ENCODE measurements around the gene DOCK3. TPM values are rescaled to one million over a fixed set of nuclear protein-coding genes. Genes with fewer than 3 reads are reported as not detected.

Gene DOCK3
- total RNA-seq, 4 donors from 2014 or later = 0.33 to 5.3 (median 0.50) TPM

DNA sequence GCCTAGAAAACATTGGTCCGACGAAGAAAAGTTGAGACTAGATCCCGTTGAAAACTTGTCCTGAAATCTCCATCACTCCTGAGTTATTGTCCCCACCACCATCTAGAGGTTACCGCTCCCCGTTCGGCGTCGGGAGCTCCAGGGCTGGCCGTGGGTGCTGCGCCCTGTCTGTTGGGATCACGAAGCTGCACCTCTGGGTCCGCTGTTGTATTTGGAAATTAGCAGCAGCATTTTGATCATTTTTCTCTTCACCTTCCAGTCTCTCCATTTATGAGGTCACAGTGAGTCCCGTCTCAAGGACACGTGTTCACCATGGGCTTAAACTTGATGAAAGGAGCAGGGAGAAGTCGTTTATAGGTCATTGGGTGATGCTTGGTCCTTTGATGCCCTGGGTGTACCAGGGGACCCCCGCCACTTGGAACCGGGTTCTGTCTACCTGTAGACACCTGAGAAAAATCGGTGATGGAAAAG is 710.9 kb downstream of the DOCK3 start:
- TF ChIP-seq, protein P1, sequence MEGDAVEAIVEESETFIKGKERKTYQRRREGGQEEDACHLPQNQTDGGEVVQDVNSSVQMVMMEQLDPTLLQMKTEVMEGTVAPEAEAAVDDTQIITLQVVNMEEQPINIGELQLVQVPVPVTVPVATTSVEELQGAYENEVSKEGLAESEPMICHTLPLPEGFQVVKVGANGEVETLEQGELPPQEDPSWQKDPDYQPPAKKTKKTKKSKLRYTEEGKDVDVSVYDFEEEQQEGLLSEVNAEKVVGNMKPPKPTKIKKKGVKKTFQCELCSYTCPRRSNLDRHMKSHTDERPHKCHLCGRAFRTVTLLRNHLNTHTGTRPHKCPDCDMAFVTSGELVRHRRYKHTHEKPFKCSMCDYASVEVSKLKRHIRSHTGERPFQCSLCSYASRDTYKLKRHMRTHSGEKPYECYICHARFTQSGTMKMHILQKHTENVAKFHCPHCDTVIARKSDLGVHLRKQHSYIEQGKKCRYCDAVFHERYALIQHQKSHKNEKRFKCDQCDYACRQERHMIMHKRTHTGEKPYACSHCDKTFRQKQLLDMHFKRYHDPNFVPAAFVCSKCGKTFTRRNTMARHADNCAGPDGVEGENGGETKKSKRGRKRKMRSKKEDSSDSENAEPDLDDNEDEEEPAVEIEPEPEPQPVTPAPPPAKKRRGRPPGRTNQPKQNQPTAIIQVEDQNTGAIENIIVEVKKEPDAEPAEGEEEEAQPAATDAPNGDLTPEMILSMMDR (IDR thresholded peaks at IDR 0.05; ENCODE audit: low read depth) = no peak

DNA sequence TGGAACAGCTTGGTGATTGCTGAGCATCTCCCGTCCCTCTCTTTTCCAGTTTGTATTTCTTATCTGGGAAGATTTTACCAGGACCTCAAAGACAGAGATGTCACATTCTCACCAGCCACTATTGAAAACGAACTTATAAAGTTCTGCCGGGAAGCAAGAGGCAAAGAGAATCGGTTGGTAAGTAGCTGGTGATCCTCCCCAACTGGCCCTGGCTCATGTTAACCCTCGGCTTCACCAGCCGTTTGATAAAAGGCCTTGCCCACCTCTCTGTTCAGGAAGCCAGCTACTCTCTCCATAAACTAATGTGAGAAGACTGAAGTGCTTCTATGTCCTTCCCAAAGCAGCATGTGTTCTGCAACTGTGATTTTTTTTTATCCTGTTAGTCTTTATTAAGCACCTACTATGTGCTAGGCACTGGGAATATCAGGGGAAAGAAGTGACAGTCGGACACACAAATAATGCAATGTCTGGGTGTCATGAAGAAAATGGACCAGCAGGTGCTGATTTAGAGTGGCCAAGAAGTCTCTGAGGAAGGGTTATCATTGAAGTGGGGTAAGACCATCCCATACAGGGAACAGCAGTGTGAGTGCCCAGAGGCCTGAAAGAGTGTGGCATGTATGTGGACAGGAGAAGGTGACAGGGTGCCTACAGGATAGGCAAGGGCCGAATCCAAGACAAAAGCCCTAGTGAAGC is 711.6 kb downstream of the DOCK3 start:
- TF ChIP-seq, protein P1 (IDR thresholded peaks at IDR 0.05; ENCODE audit: low read depth) = no peak

DNA sequence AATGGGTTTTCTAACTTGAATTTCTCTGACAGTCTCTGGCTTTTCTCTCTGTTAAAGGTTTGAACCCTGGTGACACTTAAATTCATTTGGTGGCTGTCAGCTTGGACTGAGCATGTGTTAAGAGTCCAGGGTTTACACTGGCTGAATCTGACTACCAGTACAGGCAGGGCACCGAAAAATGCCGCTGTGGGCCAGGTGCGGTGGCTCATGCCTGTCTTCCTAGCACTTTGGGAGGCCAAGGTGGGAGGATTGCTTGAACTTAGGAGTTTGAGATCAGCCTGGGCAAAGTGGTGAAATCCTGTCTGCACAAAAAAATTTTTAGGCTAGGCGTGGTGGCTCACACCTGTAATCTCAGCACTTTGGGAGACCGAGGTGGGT is 712.1 kb downstream of the DOCK3 start:
- TF ChIP-seq, protein P1 (IDR thresholded peaks at IDR 0.05; ENCODE audit: low read depth) = no peak

DNA sequence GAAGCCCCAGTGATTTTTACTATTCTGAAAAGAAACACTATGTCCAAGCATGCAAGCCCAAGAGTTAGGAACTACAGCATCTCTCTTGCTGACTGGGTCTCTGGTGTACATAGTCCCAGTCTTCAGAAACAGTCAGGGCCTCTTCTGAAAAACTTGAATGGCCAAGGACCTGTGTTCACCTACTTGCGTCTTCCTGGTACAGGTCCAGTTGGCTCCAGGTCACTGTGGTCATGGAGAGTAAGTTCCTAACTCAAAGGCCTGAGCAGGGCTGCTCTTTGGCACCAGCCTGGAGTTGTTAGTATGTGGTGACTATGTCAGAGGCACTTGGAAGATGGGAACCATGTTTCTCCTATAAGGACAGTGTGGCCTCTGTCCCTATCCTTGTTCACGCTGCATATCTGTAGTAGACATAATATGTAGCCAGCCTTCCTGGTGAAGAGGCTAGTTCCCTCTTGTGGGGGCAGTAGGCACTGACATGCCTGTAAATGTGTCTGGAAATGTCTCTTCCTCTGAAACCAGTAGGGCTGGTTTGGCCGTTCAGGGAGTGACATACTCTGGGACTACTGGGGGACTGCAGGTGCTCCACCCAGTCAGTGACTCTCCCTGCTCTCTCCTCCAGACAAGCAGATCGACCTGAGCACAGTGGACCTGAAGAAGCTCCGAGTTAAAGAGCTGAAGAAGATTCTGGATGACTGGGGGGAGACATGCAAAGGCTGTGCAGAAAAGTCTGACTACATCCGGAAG is 713.7 kb downstream of the DOCK3 start:
- TF ChIP-seq, protein P1 (IDR thresholded peaks at IDR 0.05; ENCODE audit: low read depth) = no peak

DNA sequence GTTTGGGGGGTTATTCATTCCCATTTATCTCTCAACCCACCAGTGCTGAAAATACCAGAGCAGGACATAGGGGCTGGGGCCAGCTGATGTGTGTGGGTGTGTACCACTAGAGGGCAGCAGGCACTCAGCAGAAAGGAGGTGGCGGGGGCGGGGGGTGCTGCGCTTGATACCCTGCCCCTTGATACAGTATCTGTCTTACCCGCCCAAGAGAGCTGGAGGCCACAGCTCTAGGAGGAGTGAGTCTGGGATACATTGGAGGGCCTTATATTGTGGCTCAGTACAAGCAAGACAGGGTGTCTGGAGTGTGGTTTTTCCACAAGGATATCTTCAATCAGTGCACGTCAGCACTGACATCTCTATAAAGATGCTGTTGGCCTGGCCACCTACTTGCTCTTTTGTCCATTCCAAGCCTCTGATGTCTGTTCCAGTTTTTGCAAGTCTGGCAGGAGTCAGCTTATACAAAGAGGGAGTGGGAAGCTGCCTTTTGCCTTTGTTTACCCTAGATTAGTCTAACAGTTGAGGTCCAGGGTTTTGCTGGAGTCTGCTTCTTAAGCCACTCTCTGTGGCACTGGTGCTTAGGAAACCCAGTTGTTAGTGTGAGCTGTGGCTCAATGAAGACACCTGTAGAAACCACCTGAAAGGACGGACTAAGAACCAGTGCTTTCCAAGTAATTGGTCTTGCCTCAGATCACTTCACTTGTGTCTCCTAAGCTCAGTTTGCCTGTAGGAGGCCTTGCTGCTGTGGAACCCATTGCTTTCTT is 714.9 kb downstream of the DOCK3 start:
- TF ChIP-seq, protein P1 (IDR thresholded peaks at IDR 0.05; ENCODE audit: low read depth) = no peak

DNA sequence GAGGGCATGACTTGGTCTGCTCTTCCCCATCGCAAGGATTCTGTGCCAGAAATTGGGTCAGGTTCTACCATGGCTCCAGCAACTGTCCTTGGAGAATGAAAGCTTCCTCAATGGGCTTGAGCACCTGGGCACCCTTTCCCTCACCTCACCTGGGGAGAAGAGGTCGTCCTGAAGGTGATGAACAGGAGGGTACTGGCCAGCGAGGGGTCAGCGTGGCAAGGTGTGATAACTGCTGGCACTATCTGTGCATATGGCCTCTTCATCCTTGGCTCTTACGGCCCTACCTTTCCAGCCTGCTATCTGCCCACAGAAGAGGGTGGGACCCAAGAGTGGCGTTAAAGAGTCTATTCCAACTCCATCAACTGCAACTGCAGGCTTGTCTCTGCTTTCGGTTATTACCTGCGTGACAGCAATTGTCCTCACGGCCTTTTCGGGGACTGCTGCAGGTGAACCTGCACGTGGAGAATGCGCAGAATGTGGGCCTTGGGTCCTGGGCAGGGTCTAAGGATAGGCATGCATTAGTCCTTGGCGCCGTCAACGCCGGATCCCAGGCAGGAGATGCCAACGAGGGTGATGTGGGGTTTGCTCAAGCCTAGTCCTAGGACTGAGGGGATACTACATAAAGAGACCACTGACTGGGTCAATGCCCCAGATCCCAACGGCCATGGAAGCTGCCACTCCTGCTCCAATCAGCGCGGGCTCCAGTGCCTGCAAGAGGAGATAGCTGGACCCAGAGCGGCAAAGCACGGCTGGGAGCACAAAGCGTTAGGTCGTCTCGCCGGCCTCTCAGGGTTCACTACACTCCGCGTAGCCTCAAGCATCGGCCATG is 715.7 kb downstream of the DOCK3 start:
- TF ChIP-seq, protein P1 (IDR thresholded peaks at IDR 0.05; ENCODE audit: low read depth) = no peak

Measured in subcutaneous adipose tissue (tissue), 4 donors.